Measurements from ENCODE around the gene MPP2. TPM values are rescaled to one million over a fixed set of nuclear protein-coding genes. Genes with fewer than 3 reads are reported as not detected.

The MPP2 gene
- total RNA-seq, 4 donors from 2014 or later = 0.18 to 3.6 (median 0.54) TPM

GRCh38 chr17:43854498-43854897 is 52.8 kb downstream of the MPP2 start:
- 58 to 62% methylated on average over 5 to 7 of the region's 8 CpGs for WGBS, 2 donors
- H3K27ac ChIP-seq = no peak overlapping the region
- peaks cover 0 to 66% (median 0%) of the 10 kb centered on the region in 4 donors for H3K27me3 ChIP-seq
- DNase-seq = no peak
- intact Hi-C loops (cut with DNase I) = loop anchor here (10.0 kb wide), 1 partner anchor 160 kb away; no protein-coding TSS in a partner anchor
- no peaks in the 10 kb centered on the region for H3K9me3 ChIP-seq
- TF ChIP-seq, protein P1, sequence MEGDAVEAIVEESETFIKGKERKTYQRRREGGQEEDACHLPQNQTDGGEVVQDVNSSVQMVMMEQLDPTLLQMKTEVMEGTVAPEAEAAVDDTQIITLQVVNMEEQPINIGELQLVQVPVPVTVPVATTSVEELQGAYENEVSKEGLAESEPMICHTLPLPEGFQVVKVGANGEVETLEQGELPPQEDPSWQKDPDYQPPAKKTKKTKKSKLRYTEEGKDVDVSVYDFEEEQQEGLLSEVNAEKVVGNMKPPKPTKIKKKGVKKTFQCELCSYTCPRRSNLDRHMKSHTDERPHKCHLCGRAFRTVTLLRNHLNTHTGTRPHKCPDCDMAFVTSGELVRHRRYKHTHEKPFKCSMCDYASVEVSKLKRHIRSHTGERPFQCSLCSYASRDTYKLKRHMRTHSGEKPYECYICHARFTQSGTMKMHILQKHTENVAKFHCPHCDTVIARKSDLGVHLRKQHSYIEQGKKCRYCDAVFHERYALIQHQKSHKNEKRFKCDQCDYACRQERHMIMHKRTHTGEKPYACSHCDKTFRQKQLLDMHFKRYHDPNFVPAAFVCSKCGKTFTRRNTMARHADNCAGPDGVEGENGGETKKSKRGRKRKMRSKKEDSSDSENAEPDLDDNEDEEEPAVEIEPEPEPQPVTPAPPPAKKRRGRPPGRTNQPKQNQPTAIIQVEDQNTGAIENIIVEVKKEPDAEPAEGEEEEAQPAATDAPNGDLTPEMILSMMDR (IDR thresholded peaks at IDR 0.05) = no peak
- no peak for TF ChIP-seq POLR2A (IDR thresholded peaks at IDR 0.05)
- no peak overlapping the region for H3K4me3 ChIP-seq
- no peaks in the 10 kb centered on the region for H3K4me1 ChIP-seq
- no peaks in the 10 kb centered on the region for H3K36me3 ChIP-seq

- no peak for DNase-seq
- Histone ChIP-seq H3K9me3 (no peaks in the 10 kb centered on the region), H3K27me3 (peaks cover 0 to 73% (median 0%) of the 10 kb centered on the region in 4 donors), H3K4me3 (no peak overlapping the region), H3K4me1 (no peaks in the 10 kb centered on the region), H3K36me3 (no peaks in the 10 kb centered on the region), H3K27ac (no peak overlapping the region)
- WGBS, 2 donors = 67% methylated on average over 1 of the region's 7 CpGs
- no peak for TF ChIP-seq POLR2A (IDR thresholded peaks at IDR 0.05)
- TF ChIP-seq, protein P1 (IDR thresholded peaks at IDR 0.05) = no peak
- intact Hi-C loops (cut with DNase I) = loop anchor here (10.0 kb wide), 1 partner anchor 159 kb away; no protein-coding TSS in a partner anchor
Measured at GRCh38 chr17:43853546-43853945, 53.8 kb downstream of the MPP2 start.

- Histone ChIP-seq H3K9me3 (no peaks in the 10 kb centered on the region), H3K27me3 (peaks cover 0 to 63% (median 0%) of the 10 kb centered on the region in 4 donors), H3K4me3 (no peak overlapping the region), H3K27ac (no peak overlapping the region), H3K4me1 (no peaks in the 10 kb centered on the region), H3K36me3 (no peaks in the 10 kb centered on the region)
- WGBS, 2 donors = 86 to 93% methylated on average over 7 to 8 of the region's 8 CpGs
- intact Hi-C loops (cut with DNase I) = loop anchor here (10.0 kb wide), 1 partner anchor 158 kb away; no protein-coding TSS in a partner anchor
- TF ChIP-seq, protein P1 (IDR thresholded peaks at IDR 0.05) = no peak
- no peak for TF ChIP-seq POLR2A (IDR thresholded peaks at IDR 0.05)
- no peak for DNase-seq
Measured at GRCh38 chr17:43852571-43852970, 54.8 kb downstream of the MPP2 start.

DNA sequence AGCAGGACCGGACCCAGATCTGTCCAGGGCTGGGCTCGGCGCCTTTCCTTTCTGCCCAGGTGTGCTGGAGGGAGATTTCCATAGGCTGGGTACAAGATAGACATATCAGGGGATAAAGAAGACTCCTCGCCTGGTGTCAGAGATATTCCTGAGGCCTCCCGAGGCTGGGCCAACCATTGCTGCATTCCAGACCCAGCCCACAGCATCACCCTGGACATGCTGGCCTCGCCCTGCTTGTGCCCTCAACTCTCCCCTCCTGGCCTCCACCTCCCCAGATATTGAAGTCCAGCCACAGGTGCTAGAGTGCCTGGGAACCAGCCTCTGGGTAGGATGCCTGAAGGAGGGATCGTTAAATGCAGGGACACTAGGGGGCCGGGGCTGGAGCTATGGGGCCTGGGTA is 58.2 kb downstream of the MPP2 start:
- no peak for DNase-seq
- Histone ChIP-seq H3K27me3 (peaks cover 0 to 39% (median 0%) of the 10 kb centered on the region in 4 donors), H3K4me1 (peaks cover 0 to 18% (median 0%) of the 10 kb centered on the region in 3 donors), H3K9me3 (no peaks in the 10 kb centered on the region), H3K27ac (no peak overlapping the region), H3K4me3 (no peak overlapping the region), H3K36me3 (no peaks in the 10 kb centered on the region)
- TF ChIP-seq, protein P1 (IDR thresholded peaks at IDR 0.05) = no peak
- TF ChIP-seq POLR2A (IDR thresholded peaks at IDR 0.05) = no peak
- intact Hi-C loops (cut with DNase I) = loop anchor here (5.0 kb wide), 1 partner anchor 62 kb away; no protein-coding TSS in a partner anchor
- WGBS, 2 donors = 83 to 93% methylated on average over 3 of the region's 8 CpGs

- intact Hi-C loops (cut with DNase I) = loop anchor here (5.0 kb wide), 1 partner anchor 61 kb away; no protein-coding TSS in a partner anchor
- no peaks in the 10 kb centered on the region for H3K36me3 ChIP-seq
- H3K4me1 ChIP-seq = peaks cover 0 to 18% (median 0%) of the 10 kb centered on the region in 3 donors
- WGBS, 2 donors = 74 to 87% methylated on average over 6 to 7 of the region's 10 CpGs
- DNase-seq = no peak
- H3K27ac ChIP-seq = no peak overlapping the region
- no peaks in the 10 kb centered on the region for H3K9me3 ChIP-seq
- peaks cover 0 to 34% (median 0%) of the 10 kb centered on the region in 4 donors for H3K27me3 ChIP-seq
- no peak overlapping the region for H3K4me3 ChIP-seq
- no peak for TF ChIP-seq POLR2A (IDR thresholded peaks at IDR 0.05)
- TF ChIP-seq, protein P1 (IDR thresholded peaks at IDR 0.05) = no peak
Measured at GRCh38 chr17:43848601-43849000, 58.7 kb downstream of the MPP2 start.
